ENCODE results near the gene KRTAP12-1.

The KRTAP12-1 gene

GRCh38 chr21:44677881-44678280, 4.1 kb downstream of the KRTAP12-1 start:
- Histone ChIP-seq H3K9ac (no peak overlapping the region), H3K27me3 (ENCODE audit: insufficient read depth, low read depth) (peaks cover 83% of the 10 kb centered on the region), H3K27ac (no peak overlapping the region), H3K4me2 (no peak overlapping the region), H3K4me3 (IDR thresholded peaks at IDR 0.05; ENCODE audit: insufficient read depth, low read depth, low read length) (no peak overlapping the region), H3K79me2 (ENCODE audit: insufficient read depth, low read depth) (no peaks in the 10 kb centered on the region), H3K4me1 (ENCODE audit: low read depth, poor library complexity, severe bottlenecking) (no peaks in the 10 kb centered on the region), H4K20me1 (ENCODE audit: insufficient read depth) (no peaks in the 10 kb centered on the region), H2AFZ (ENCODE audit: low read depth) (no peak overlapping the region), H3K36me3 (ENCODE audit: insufficient read depth) (no peaks in the 10 kb centered on the region)
- TF ChIP-seq CTCF (conservative IDR thresholded peaks at IDR 0.05; ENCODE audit: low read depth, low read length): no peak

DNA sequence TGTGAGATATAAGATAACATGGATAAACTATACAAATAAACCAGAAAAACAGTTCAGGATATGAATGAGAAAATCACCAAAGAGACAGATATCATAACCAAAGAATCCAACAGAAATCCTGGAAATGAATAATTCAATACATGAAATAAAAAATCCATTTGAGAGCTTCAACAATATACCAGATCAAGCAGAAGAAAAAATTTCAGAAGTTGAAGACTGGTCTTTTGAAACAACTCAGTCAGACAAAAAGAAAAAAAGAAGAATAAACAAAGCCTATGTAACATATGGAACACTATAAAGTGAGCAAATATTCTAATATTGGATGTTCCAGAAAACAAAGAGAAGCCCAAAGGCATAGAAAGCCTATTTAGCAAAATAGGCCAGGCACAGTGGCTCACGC, 10.1 kb downstream of the KRTAP12-1 start:
- TF ChIP-seq CTCF (conservative IDR thresholded peaks at IDR 0.05; ENCODE audit: low read depth, low read length): no peak
- Histone ChIP-seq H3K9ac (no peak overlapping the region), H2AFZ (ENCODE audit: low read depth) (no peak overlapping the region), H3K4me3 (IDR thresholded peaks at IDR 0.05; ENCODE audit: insufficient read depth, low read depth, low read length) (no peak overlapping the region), H3K27ac (no peak overlapping the region), H3K4me2 (no peak overlapping the region), H3K79me2 (ENCODE audit: insufficient read depth, low read depth) (no peaks in the 10 kb centered on the region), H3K27me3 (ENCODE audit: insufficient read depth, low read depth) (peaks cover 44% of the 10 kb centered on the region), H4K20me1 (ENCODE audit: insufficient read depth) (no peaks in the 10 kb centered on the region), H3K4me1 (ENCODE audit: low read depth, poor library complexity, severe bottlenecking) (no peaks in the 10 kb centered on the region), H3K36me3 (ENCODE audit: insufficient read depth) (no peaks in the 10 kb centered on the region)

DNA sequence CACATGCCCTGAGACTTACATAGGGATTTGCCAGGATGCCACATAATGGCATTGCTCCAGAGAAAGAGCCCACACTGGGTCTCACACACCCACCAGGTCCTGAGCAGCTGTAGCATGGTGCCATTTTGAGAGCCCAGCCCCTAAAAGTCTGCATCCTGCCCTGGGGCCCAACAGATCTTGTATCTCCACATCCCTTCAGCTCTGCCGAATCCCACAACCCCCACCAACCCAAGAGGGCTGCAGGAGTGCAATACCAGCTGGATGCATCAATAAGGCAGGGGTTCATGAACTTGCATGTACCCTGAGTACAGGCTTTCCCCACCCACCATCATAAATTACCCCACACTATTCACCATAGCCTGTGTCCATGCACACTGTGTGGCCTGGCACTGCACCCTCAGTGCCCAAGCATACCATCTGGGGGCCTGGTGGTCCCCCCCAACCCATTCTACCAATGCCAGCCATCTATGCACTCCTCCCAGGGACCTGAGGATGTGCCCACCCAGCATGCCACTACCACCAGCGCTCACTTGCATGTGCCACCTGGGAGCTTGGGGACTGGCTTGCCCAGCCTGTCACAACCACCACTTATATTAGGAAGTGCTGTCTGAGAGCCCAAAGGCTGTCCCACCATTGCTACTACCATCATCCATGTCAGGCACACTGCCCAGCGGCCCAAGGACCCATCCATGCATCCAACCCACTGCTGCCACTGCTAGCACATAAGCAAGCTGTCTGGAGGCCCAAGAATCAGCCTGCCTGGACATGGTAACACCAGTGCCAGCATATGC, 11.1 kb downstream of the KRTAP12-1 start:
- no peak overlapping the region for H3K9ac ChIP-seq
- H3K27ac ChIP-seq: no peak overlapping the region
- TF ChIP-seq CTCF (conservative IDR thresholded peaks at IDR 0.05; ENCODE audit: low read depth, low read length): no peak

DNA sequence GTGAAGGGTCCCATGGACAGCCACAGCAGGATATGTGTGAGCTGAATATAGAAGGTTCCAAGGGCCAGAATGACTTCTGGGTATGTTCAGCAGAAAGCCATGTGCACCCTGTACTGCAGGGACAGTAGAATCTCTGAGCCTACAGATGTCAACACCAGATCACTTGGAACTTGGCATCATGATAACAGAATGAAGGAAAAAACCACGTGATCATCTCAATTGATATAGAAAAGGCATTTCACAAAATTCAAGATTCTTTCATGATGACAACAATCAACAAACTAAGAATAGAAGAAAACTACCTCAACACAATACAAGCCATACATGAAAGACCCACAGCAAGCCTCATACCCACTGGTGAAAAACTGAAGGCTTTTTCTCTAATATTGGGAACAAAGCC, 14.4 kb downstream of the KRTAP12-1 start:
- H3K4me2 ChIP-seq: no peak overlapping the region
- H3K27ac ChIP-seq: no peak overlapping the region
- peaks cover 29% of the 10 kb centered on the region; the same call in 1 of the 2 replicates for H3K27me3 ChIP-seq (ENCODE audit: insufficient read depth, low read depth)
- no peak overlapping the region for H3K9ac ChIP-seq
- no peaks in the 10 kb centered on the region for H3K4me1 ChIP-seq (ENCODE audit: low read depth, poor library complexity, severe bottlenecking)
- TF ChIP-seq CTCF (conservative IDR thresholded peaks at IDR 0.05; ENCODE audit: low read depth, low read length): no peak
- H3K36me3 ChIP-seq (ENCODE audit: insufficient read depth): no peaks in the 10 kb centered on the region
- no peaks in the 10 kb centered on the region for H3K79me2 ChIP-seq (ENCODE audit: insufficient read depth, low read depth)
- H4K20me1 ChIP-seq (ENCODE audit: insufficient read depth): no peaks in the 10 kb centered on the region
- H2AFZ ChIP-seq (ENCODE audit: low read depth): no peak overlapping the region
- H3K4me3 ChIP-seq (IDR thresholded peaks at IDR 0.05; ENCODE audit: insufficient read depth, low read depth, low read length): no peak overlapping the region

More for the DNA sequence above, 11.1 kb downstream of the KRTAP12-1 start:
- no peaks in the 10 kb centered on the region for H3K4me1 ChIP-seq (ENCODE audit: low read depth, poor library complexity, severe bottlenecking)
- H3K4me2 ChIP-seq: no peak overlapping the region
- no peak overlapping the region for H2AFZ ChIP-seq (ENCODE audit: low read depth)
- H3K4me3 ChIP-seq (IDR thresholded peaks at IDR 0.05; ENCODE audit: insufficient read depth, low read depth, low read length): no peak overlapping the region
- H3K27me3 ChIP-seq (ENCODE audit: insufficient read depth, low read depth): peaks cover 33% of the 10 kb centered on the region
- H3K79me2 ChIP-seq (ENCODE audit: insufficient read depth, low read depth): no peaks in the 10 kb centered on the region
- H4K20me1 ChIP-seq (ENCODE audit: insufficient read depth): no peaks in the 10 kb centered on the region
- no peaks in the 10 kb centered on the region for H3K36me3 ChIP-seq (ENCODE audit: insufficient read depth)

All from KMS-11 (cell line).